Measurements from ENCODE around the gene ERAL1.
"Not testable (repeated sequence)": the region's sequence is repeated elsewhere in the genome, so short reads cannot be mapped to it uniquely, and the experiment has no call there.

Gene ERAL1

DNA sequence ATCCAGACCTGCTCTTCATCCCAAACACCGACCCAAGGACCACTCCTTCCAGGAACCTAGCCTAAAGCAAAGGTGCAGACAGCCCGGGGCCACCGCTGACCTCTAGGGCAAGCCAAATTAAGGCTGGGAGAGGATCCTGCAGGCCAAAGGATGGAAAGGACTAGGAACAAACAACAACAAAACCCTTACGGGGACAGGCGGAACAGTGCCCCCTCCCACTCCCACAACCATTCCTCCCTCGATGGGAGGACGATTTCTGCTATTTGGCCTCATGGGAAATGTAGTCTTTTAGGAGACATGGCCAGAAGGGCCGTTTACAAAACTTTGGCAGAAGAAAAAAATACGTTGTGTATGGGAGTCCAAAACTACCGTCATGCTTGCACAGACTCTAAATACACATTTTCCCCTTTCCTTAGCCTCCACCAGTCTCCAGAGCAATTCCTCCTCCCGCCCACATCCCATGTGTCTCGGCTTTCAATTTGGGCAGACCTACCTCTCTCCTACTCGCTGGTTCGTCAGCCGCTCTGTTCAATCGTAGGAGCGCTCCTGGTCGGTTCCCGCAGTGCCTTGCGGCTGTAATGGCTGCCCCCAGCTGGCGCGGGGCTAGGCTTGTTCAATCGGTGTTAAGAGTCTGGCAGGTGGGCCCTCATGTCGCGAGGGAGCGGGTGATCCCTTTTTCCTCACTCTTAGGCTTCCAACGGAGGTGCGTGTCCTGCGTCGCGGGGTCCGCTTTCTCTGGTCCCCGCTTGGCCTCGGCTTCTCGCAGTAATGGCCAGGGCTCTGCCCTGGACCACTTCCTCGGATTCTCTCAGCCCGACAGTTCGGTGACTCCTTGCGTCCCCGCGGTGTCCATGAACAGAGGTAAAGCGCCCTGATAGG lies at the start of gene ERAL1:
Gene ERAL1, plus strand, starts transcription at position 560 of the 879 bp plus-strand sequence. Its CDS starts 19 bp downstream, at position 579.
- DNase-seq (ENCODE audit: low read depth in 1 of 2, low spot score in 1 of 2) = peak; percentile 58 to 65

DNA sequence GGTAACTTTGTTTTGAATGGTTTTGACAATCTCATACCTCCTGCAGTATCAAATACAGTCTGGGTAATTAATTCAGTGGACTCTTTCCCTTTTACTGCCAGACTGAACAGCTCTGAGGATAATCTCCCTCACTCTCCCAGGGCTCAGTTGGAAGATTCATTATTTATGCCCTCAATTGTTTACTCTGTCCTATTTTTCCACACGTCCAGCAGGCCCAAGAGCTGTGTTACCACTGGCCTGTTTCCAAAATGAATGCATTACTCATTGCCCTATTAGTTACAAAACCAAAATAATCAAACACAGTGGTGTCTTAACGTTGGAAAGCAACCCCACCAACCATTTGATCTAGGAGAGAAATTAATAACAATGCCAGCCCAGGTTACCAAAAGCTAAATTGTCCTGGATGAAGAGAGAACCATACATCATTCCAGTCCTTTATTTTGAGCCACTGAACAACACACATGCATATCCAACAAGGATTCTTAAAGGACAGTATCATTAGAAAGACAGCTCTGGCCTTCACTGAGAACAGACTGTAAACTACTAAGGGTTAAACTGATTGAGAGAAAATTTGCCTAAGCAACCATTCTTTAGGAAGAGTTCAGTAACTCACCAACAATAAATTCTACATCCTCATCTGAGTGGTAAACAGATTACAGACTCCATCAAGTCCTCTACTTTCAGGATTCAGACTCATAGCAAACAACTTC lies 46.7 kb upstream of the ERAL1 start:
- DNase-seq (ENCODE audit: low read depth in 1 of 2, low spot score in 1 of 2) = no peak

DNA sequence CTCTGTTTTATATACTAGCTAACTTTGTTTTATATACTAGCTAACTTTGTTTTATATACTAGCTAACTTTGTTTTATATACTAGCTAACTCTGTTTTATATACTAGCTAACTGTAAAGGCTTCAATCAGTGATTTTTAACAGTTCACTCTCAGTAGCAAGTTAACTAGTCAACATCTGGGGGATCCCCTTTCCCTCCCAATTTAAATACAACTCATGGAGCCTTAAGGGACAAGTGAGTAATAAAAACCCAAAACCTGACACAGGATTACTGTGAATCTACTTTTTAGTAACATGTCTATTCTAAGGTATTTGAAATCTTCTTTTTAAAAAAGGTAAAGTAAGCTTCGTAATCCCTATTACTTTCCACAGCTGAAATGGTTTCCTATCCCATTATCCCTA lies 44.4 kb upstream of the ERAL1 start:
- no peak for DNase-seq (ENCODE audit: low read depth in 1 of 2, low spot score in 1 of 2)

DNA sequence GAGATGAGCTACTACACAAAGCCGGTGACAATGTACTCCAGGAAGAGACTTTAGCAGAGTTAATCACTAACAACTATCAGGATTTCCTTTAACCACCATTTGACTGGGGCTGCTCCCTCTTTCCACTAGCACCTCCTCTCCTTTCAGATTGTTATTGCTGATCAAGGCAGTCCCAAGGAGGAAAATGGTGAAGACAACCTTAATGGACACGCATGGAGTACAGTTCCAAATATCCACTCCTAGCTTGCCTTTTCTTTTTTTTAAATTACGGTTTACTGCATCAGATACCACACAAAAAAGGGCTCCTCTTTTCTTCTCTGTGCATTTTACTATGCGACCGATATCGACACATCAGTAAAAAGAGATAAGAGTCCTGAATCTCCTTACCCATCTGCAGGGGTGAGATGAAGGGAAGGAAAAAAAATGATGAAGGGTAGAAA lies 43.1 kb upstream of the ERAL1 start:
- no peak for DNase-seq (ENCODE audit: low read depth in 1 of 2, low spot score in 1 of 2)

DNA sequence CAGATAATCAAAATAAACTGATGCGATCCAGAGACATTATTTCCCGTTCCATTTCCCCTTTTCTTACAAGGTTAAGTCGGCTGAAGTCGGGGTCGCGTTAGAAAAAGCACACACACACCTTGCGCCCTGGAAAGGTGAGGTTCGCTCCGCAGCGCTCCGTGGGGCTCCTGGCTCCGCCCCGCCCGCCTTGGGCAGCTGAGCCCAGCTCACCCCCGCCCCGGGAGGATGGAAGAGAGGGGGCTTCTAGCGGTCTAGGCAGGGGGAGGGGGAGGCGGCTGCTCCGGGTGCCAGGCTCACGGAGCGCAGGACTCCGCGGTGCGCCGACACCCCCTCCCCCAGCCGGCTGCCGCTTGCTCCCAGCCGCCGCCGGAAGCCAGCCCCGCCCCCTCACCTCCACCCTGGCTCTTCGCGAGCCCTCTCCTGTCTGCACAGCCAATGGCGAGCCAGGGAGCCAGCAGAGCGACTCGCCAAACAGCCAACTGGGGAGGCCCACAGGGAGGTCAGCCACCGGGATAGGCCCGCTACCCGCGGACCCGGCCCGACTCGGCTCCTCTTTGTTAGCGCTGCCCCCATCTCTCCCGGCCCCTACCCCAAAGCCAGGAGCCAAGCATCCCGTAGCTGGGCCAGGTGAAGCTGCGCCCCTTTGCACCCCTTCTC lies 42.6 kb upstream of the ERAL1 start:
- DNase-seq (ENCODE audit: low read depth in 1 of 2, low spot score in 1 of 2) = peak; percentile 90 to 94

DNA sequence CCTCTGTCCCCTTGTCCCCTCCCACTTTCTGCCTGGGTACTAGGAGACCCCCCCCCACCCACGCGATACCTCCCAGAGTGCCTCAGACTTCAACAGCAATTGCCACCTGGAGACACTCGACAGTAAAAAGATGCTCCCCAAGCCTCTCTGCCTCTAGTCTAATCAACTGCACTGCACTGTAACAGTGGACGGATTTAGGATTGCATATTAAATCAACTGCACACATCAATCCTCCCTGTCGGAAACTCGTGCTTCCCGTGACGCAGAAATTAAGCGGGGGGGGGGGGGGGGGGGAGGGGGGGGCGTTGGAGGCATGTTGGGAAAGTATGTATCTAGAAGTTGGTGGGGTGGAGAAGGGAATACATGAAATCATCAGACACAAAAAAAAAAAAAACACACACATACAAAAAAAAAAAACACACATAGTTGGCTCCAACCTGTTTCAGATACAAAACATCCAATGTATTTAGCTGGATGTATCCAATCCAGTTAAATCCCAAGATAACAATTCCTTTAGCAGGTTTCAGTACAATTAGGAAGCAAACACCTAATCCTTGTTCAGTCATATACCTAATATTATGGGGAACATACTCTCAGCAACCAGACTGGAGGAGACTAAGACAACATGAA lies 42.0 kb upstream of the ERAL1 start:
- no peak for DNase-seq (ENCODE audit: low read depth in 1 of 2, low spot score in 1 of 2)

DNA sequence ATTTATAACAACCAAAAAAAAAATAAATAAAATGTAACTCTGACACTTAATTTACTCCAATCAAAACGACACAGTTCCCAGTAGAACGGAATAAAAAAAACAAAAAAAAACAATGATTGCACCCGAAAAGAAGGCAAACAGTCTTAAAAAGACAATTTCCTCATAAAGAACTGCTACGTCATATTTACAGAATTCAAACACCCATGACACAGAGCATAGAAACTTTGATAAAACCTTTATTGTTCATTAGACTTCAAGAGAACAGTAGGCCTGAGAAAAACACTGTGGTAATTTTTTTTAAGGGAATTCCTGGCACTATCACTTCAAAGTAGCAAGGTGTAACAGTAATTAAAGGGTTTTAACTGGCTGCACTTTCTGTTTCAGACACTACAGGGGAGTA lies 38.3 kb upstream of the ERAL1 start:
- no peak for DNase-seq (ENCODE audit: low read depth in 1 of 2, low spot score in 1 of 2)

DNA sequence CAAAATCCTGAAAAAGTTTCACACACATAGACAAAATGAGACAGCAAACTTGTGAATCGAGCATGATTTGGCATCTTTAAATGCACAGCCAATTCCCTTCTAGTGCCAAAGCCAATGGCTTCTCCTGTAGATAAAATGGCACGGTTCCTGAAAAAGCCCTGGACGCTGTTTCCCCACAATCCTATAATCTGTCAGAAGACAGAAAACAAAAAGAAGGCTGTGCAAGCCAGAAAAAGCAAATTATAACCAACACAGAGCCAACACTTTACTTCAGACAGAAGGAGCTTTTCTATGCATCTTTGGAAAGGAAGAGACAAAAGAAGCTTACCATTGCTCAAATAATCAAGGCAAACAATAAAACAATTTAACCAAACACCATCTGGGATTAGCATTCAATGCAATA lies 36.0 kb upstream of the ERAL1 start:
- no peak for DNase-seq (ENCODE audit: low read depth in 1 of 2, low spot score in 1 of 2)

DNA sequence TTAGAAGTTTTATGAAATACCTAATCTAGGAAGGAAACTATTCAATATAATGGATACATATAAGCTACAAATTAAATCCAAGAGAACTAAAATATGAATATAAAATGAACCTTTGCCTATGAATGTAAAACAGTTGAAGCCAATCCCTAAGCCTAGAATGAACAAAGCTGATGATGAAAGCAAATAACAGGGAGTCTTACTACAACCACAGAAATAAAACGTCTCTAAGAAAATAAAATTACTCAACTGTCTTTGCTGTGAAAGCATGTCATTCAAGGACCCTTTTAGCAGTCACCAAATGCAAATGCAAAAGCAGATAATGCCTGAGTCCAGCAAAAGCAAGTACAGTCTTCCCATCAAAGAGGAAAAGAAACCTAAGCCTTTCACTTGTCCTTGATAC lies 35.2 kb upstream of the ERAL1 start:
- no peak for DNase-seq (ENCODE audit: low read depth in 1 of 2, low spot score in 1 of 2)

DNA sequence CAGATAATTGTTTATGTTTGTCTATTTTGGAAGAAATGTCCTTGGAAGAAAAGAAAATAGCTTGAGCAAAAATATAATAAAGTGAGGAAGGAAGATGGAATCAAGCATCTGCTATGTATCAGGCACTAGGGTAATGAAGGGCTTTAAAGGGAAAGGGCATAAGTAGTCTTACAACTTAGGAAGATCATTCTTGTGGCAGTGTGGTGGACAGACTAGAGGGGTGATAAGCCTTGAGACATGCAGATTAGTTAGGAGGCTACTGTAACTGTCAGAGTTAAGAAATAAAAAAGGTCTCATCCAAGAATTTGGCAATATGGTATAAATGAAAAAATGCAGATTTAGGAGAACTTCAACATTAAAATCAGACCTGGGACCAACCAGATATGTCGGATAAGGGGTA lies 27.1 kb upstream of the ERAL1 start:
- no peak for DNase-seq (ENCODE audit: low read depth in 1 of 2, low spot score in 1 of 2)

DNA sequence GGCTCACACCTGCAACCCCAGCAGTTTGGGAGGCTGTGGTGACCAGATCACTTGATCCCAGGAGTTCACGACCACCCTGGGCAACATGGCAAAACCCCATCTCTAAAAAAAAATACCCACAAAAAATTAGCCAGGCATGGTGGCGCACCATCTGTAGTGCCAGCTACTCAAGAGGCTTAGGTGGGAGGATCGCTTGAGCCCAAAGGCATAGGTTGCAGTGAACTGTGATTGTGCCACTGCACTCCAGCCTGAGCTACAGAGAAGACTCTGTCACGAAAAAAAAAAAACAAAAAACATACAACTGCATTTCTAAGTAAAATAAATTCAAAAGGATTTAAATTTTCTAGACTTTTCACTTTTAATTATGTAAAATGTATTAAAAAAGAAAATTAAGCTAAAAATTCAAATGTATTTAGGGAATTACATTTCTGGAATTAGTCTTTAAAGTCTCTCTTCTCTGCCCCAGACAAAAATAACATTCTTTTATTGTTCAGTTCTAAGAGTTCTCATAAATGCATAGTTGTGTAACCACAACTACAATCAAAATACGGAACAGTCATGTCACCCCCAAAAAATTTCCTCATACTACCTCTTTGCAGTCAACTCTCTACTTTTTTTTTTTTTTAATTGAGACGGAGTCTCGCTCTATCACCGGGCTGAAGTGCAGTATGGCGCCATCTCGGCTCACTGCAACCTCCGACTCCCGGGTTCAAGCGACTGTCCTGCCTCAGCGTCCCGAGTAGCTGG lies 26.3 kb upstream of the ERAL1 start:
- no peak for DNase-seq (ENCODE audit: low read depth in 1 of 2, low spot score in 1 of 2)

DNA sequence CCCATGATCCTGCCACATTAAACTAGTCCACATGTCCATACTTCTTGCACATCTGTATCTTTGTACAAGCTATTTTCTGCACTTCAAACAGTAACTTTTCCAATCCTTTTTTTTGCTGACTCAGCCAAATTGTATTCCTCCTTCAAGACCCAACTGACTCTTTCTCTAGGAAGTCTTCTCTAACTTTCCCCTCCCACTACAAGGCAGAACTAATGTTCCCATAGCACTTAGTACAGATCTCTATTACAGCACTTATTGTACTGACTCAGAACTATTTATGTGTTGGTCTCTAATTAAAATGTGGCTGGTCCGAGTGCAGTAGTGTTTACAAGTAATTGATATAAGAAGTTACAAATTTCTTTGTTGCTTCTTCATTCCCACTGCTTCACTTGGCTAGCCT lies 20.4 kb upstream of the ERAL1 start:
- no peak for DNase-seq (ENCODE audit: low read depth in 1 of 2, low spot score in 1 of 2)

DNA sequence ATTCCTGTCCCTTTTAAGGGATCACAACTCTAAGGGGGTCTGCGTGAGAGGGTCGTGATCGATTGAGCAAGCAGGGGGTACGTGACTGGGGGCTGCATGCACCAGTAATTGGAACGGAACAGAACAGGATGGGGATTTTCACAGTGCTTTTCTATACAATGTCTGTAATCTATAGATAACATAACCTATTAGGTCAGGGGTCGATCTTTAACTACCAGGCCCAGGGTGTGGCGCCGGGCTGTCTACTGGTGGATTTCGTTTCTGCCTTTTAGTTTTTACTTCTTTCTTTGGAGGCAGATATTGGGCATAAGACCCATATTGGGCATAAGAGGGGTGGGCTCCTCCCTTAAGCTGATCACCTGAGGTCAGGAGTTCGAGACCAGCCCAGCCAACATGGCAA lies 18.3 kb upstream of the ERAL1 start:
- DNase-seq (ENCODE audit: low read depth in 1 of 2, low spot score in 1 of 2) = not testable (repeated sequence)

DNA sequence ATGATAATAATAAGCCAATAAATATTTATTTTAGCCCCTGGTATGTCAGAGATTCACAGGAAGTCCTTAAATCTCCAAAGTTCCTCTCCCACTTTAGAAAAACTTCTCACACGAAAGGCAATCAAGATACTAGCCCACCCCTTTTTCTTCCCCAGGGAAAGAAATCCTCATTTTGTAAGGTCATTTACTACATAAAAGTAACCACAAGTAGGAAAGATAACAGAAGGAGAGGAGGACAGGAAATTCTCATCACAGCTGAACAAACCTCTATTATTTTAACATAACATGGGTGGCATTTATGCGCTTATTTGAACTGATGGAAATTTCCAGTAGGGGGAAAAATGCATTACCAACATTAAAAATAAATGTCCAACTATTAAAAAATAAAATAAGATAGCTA lies 15.6 kb upstream of the ERAL1 start:
- DNase-seq (ENCODE audit: low read depth in 1 of 2, low spot score in 1 of 2) = no peak

DNA sequence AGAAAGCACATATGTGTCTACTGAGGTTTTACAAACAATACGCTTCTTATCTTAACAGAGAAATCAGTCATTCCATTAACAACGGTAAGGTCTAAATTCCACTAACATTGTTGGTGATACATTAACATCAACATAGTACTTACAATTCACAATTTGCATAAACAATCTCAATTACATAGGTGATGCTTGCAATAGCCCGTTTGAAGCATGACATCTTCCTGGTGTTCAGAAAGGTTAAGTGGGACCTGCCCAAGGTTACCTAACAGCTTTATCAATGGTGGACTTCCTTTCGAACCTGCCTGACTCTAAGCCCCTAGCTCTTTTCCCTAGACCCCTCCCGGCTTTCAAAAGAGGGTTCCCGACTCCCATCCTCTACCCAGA lies 12.9 kb upstream of the ERAL1 start:
- DNase-seq (ENCODE audit: low read depth in 1 of 2, low spot score in 1 of 2) = no peak

DNA sequence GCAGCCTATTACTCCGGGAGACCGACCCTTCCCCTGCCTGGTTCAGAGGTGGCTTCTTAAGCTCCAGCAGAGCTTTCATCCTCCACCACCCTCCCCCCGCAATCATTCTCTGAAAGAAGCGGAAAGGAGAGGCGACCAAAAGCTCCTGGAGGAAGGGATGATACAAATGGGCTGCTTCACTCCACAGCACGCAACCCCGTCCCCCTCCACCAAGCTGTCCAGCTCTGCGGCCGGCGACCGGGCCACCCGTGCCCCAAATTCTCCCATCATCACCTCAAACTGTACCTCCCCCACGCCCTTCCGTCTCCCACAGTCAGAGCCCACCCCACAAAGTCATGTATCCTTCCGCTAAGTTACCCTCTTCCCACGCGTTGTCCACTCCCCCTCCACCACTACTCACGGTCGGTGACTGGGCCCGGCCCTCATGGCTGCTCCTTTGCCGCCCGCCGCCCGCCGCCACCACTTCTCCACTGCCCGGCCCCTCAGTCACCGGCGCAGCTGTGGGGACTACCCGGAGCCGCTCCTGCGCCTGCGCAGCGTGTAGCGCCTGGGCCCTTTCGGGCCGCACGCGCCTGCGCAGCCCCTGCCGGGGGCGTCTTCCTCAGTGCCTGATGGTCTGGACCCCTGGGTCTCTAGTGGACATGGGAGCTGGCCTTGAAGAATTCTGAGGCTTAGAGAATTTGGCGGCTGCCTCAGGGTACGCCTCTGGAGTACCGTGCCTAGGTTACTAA lies 12.4 kb upstream of the ERAL1 start, which contains the start of gene FAM222B:
Gene FAM222B, minus strand, starts transcription at position 509 of the 731 bp plus-strand sequence. CDS start 76,123 bp downstream, outside the sequence.
- DNase-seq (ENCODE audit: low read depth in 1 of 2, low spot score in 1 of 2) = peak; percentile 71 to 82

DNA sequence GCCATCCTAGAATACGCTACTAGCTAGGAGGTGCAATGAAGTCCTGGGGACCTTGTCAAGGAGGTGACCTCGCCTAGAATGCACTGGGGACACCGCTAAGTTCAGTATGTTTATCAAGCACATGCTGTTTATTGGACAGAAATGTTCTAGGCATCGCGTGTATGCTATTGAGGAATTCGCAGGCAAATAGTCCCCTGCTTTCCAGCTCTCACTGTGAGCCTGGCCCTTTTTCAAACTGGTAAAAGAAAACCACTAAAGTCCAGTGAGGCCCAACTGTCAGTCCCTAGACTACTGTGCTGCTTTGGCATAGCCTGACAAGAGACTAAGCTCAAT lies 11.0 kb upstream of the ERAL1 start:
- no peak for DNase-seq (ENCODE audit: low read depth in 1 of 2, low spot score in 1 of 2)

DNA sequence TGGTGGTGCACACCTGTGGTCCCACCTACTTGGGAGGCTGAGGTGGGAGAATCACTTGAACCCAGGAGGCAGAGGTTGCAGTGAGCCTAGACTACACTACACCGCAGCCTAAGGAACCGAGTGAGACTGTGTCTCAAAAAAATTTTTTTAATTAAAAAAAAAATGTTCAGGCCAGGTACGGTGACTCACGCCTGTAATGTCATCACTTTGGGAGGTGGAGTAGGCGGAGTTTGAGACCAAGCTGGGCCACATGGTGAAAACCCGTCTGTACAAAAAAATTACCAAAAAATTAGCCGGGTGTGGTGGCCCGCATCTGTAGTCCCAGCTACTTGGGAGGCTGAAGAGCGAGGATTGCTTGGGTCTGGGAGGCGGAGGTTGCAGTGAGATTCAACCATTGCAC lies 8.6 kb upstream of the ERAL1 start:
- no peak for DNase-seq (ENCODE audit: low read depth in 1 of 2, low spot score in 1 of 2)

DNA sequence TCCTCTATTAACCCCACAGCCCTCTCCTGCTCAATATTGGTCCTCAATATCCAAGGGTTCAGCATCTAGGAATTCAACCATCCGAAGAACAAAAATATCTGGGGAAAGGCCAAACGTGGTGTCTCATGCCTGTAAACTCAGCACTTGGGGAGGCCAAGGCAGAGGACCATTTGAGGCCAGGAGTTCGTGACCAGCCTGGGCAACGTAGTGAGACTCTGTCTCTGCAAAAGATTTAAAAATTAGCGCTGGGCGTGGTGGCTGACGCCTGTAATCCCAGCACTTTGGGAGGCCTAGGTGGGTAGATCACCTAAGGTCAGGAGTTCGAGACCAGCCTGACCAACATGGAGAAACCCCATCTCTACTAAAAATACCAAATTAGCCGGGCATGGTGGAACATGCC lies 8.1 kb upstream of the ERAL1 start:
- DNase-seq (ENCODE audit: low read depth in 1 of 2, low spot score in 1 of 2) = not testable (repeated sequence)

DNA sequence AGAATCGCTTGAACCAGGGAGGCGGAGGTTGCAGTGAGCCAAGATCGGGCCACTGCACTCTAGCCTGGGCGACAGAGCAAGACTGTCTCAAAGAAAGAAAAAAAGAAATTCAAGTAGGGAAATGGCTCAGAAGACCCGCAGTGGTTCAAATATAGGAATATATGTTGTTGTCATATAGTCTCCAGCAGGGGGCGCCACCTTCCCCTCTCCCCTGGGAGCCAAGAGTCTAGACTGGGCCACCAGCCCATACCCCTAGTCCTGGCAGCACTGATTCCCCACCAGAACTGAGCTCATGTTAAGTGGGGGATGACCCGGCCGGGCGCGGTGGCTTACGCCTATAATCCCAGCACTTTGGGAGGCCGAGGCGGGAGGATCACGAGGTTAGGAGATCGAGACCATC lies 6.1 kb upstream of the ERAL1 start:
- DNase-seq (ENCODE audit: low read depth in 1 of 2, low spot score in 1 of 2) = peak; percentile 12 to 41

All from stimulated activated CD4-positive, alpha-beta T cell treated with anti-CD3 and anti-CD28 coated beads, Interleukin-15, amount 100 ng/mL, for 1 hour (primary cell).